HG03460 (cell line): Measurements from ENCODE around the gene CD177.
"Not testable (repeated sequence)": the region's sequence is repeated elsewhere in the genome, so short reads cannot be mapped to it uniquely, and the experiment has no call there.

ENCODE experiments used
- ATAC-seq: cut with Tn5 transposase; IDR thresholded peaks from one replicate; pipeline ENCODE4 v1.9.1; 2021; ENCODE audit not compliant: unreplicated experiment

CD177 gene

DNA sequence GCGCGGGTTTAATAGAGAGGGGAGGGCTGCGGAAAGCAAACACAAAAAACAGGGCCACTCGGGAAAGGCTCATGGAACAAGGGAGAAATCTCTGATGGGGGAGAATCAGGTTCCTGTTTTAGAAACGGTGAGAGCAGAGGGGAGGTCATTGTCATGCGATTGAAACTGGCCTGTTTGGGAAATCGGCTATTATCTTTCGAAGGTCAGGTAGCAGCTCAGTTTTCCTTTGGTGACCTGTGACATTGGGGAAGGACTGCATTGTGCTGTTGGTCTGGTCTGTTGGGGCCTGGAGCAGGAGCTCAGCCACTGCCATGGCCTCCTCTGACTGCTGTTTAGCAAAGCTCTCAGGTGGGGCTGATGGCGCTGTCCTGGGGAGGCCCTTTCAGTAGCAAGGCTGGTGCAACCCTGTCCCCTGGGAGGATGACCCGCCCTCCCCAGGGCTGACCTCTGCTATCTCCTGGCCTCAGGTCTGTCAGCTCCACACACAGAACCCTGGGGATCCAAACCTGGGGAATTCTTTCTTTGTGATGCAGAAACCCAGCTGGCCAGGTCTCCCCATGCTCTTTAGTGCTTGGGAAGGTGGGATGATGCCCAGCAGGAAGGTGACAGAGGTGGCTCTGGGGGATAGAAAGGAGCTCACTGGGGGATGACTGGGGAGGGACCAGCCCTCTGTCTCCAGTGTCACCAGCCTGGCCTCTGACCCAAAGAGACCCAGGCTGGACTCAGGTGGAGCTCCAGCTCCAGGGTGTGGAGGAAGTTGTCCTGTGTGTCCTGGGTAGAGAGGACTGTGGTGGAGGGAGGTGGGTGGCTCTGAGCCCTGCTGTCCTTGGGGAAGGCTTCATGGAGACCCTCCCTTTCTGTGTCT lies 21.2 kb upstream of the CD177 start:
- no peak for ATAC-seq

GRCh38 chr19:43336508-43336907 lies 17.0 kb upstream of the CD177 start:
- not testable (repeated sequence) for ATAC-seq

GRCh38 chr19:43337737-43338136 lies 15.7 kb upstream of the CD177 start:
- ATAC-seq, result no peak

DNA sequence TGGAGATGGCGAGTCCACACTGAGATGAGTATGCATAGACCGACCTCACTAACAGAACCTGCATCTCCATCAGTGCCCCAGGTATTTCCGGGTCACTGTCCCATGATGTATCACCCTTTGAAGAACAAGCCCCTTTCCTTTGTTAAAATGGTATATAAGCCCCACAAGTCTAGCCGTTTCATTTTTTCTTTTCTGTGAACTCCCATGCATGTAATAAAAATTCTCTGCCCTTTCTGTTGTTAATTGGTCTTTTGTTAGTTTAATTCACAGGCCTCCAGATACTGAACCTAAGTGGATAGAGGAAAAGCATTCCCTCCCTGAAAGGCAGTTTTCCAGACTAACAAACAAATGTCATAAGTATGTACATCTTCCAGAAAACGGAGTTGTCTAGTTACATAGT lies 15.0 kb upstream of the CD177 start:
- no peak for ATAC-seq

DNA sequence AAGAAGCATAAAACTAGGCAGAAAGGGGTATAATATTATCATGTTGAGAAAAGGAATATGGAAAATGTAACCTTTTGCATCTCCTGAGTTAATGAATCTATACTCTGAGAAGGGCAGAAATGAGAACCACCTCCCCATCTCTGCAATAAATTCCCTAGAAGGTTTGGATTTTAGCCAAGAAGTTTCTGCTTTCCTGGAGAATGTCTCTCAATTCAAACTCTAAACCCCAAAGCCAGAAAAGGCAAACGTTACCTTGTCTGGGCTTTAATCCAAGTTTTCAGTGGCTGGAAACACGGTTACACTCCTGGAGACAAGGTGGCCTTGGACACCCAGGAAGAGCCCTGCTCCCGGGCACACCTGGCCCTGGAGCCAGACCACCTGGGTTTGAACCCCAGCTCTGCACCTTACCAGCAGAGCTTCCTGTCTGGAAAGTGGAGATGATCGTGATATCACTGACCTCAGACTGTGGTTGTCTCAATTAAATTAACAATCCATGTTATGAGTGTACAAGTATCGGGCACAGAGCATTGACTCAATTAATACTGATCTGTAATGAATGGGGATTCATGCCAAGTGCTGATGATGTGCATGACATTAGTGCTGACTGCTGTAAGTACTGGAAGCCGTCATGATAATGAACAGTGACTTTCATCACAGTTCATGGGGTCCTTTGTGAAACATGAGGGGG lies 14.1 kb upstream of the CD177 start:
- not testable (repeated sequence) for ATAC-seq

DNA sequence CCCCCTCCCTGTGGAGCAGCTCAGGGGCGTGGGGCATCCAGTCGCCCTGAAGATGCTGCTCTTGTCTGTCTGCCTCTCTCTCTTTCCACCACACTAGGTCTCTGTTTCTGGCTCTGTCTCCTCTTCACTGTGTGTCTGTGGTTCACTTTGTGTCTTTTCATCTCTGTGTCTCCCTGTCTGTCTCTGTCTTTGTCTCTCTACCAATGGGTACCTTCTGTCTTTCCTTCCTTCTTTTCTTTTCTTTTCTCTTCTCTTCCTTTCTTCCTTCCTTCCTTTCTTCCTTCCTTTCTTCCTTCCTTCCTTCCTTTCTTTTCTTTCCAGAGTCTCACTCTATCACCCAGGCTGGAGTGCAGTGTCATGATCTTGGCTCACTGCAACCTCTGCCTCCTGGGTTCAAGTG lies 13.4 kb upstream of the CD177 start:
- ATAC-seq, result not testable (repeated sequence)

DNA sequence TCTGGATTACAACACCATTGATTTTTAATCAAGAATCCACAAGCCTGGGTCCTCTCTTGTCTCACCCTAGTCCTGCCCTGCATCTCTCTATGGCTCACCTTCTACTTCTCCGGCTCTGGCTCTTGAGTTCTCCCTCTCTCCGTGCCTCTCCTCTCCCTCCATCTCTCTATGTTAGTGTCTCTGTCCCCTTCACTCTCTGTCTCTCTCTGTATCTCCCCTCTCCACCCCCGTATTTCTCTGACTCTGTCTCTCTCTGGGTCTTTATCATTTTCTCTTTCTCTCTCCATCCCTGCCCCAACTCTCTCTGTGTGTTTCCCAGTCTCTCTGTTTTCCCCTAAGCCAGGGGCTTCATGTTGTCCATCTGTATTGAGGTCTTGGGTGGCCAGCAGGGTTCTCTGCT lies 12.4 kb upstream of the CD177 start:
- ATAC-seq, result not testable (repeated sequence)

DNA sequence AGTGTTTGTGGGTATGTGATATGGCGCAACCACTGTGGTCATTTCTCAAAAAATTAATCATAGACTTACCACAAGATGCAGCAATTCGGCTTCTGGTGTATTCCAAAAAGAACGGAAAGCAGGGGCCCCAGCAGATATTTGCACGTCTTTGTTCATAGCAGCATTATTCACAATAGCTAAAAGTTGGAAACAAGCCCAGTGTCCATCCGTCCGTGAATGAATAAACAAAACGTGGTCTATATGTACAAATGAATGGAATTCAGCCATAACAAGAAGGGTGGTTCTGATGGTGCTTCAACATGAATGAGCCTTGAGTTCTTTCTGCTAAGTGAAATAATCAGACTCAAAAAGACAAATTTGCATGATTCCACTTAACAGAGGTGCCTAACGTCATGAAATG lies 11.4 kb upstream of the CD177 start:
- not testable (repeated sequence) for ATAC-seq

- ATAC-seq, result not testable (repeated sequence)
Observed at GRCh38 chr19:43344347-43344925, 9.1 kb upstream of the CD177 start.

- not testable (repeated sequence) for ATAC-seq
Observed at GRCh38 chr19:43349813-43350212, 3.7 kb upstream of the CD177 start.

- no peak for ATAC-seq
Observed at GRCh38 chr19:43351998-43352746, 1.3 kb upstream of the CD177 start.

- ATAC-seq, result no peak
Observed at GRCh38 chr19:43354305-43354627, 780 bp downstream of the CD177 start.

GRCh38 chr19:43356749-43357148 lies 3.3 kb downstream of the CD177 start:
- not testable (repeated sequence) for ATAC-seq

DNA sequence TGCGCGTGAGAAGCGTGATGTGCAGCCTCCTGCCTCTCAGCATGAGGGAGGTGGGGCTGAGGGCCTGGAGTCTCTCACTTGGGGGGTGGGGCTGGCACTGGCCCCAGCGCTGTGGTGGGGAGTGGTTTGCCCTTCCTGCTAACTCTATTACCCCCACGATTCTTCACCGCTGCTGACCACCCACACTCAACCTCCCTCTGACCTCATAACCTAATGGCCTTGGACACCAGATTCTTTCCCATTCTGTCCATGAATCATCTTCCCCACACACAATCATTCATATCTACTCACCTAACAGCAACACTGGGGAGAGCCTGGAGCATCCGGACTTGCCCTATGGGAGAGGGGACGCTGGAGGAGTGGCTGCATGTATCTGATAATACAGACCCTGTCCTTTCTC lies 8.7 kb downstream of the CD177 start:
- no peak for ATAC-seq

GRCh38 chr19:43362745-43363144 lies 9.3 kb downstream of the CD177 start:
- no peak for ATAC-seq

- not testable (repeated sequence) for ATAC-seq
Observed at GRCh38 chr19:43365677-43366076, 12.2 kb downstream of the CD177 start.

GRCh38 chr19:43367822-43368221 lies 14.3 kb downstream of the CD177 start:
- no peak for ATAC-seq

DNA sequence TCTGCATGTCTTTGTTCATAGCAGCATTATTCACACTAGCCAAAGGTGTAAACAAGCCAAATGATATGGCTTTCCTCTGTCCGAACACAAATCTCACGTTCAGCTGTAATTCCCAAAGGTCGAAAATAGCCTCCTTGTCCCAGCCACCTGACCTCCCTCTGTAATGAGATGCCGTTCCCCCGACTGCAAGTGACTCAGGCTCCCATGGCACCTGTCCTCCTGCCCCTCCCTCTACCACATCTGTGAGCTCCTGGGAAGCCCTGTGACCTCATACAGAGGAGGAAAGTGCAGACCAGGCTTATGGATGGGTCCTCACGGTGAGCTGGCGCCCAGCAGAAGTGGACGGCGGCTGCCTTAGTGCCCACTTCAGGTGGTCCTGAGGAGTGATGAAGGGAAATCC lies 15.4 kb downstream of the CD177 start:
- ATAC-seq, result not testable (repeated sequence)

DNA sequence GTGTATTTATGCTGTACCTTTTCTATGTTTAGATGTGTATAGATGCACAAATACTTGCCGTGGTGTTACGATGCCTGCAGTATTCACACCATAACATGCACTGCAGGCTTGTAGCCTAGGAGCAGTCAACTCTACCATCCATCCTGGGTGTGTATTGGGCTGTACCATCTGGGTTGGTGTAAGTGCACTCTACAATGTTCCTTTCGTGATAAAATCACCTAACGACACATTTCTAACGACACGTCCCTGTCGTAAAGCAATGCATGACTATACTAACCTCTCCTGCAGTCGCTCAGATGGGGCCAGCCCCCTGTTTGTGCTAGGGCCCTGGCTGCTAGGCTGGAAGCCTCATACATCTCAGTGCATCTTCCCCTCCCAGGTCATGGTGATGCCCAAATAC lies 18.4 kb downstream of the CD177 start:
- ATAC-seq, result no peak

DNA sequence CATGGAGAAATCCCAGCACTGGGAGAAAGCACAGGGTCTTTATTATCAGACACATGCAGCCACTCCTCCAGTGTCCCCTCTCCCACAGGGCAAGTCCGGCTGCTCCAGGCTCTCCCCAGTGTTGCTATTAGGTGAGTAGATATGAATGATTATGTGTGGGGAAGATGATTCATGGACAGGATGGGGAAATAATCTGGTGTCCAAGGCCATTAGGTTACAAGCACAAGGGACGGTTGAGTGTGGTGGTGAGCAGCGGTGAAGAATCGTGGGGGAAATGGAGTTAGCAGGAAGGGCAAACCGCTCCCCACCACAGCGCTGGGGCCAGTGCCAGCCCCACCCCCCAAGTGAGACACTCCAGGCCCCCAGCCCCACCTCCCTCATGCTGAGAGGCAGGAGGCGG lies 19.0 kb downstream of the CD177 start:
- no peak for ATAC-seq

GRCh38 chr19:43377624-43378023 lies 24.1 kb downstream of the CD177 start:
- ATAC-seq, result not testable (repeated sequence)
